H4 (cell line): ENCODE measurements around the gene LRRK1. TPM values are rescaled to one million over a fixed set of nuclear protein-coding genes. Genes with fewer than 3 reads are reported as not detected.

Experiments used
- DNase-seq: peaks from one replicate; pipeline ENCODE4 v3.0.0-alpha.2; 2015; ENCODE audit warnings: low spot score
- total RNA-seq: library from RNA; depleted of rRNA; stranded (reverse); fragments of >200 nt; shearing (Covaris generic); gene quantifications from 2 replicates; pipeline ENCODE4 v1.2.3, GENCODE V29; 2014

The LRRK1 gene
- total RNA-seq, 1 experiment from 2014 or later, result 1.4 TPM

DNA sequence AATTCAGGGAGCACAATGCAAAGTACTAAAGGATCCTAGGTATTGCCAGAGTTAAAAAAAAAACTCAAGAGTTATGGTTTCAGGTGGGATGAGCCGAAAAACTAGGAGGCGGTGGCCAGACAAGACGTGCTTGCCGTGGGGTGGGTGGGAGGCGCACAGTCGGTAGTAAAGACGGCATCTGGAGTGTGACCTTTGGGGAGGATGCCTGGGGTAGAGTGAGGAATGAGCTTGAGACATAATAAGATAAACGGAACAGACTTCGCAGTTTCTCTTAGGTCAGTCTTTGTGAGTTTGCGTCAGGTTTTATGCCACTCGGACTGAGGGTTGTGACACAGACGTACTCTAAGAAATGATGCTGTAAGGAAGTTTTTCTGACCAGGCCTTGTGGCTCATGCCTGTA lies 139.6 kb downstream of the LRRK1 start:
- no peak for DNase-seq

- no peak for DNase-seq
Observed at GRCh38 chr15:101059381-101060341, 140.5 kb downstream of the LRRK1 start.

- no peak for DNase-seq
Observed at GRCh38 chr15:101060576-101061551, 141.7 kb downstream of the LRRK1 start.

DNA sequence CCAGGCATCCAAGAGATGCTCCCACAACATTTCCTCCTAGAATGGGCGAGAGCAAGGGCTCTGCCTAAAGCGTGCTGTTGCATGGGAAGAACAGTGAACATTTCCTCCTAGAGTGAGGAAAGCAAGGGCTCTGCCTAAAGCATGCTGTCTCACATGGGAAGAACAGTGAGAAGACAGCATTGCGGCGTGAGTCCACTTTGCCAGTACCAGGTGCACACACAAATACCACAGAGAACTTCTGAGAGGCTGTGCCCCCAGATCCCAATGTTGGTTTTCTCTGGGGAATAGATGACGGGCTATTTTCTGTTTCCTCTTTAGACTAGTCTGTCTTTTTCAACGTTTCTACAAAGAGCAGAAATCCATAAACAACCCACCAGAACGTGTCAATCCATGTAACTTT lies 142.9 kb downstream of the LRRK1 start:
- no peak for DNase-seq

GRCh38 chr15:101062471-101063171 lies 143.5 kb downstream of the LRRK1 start:
- DNase-seq, result no peak

GRCh38 chr15:101063212-101063611 lies 144.1 kb downstream of the LRRK1 start:
- DNase-seq, result no peak

GRCh38 chr15:101063891-101064794 lies 145.0 kb downstream of the LRRK1 start:
- no peak for DNase-seq

DNA sequence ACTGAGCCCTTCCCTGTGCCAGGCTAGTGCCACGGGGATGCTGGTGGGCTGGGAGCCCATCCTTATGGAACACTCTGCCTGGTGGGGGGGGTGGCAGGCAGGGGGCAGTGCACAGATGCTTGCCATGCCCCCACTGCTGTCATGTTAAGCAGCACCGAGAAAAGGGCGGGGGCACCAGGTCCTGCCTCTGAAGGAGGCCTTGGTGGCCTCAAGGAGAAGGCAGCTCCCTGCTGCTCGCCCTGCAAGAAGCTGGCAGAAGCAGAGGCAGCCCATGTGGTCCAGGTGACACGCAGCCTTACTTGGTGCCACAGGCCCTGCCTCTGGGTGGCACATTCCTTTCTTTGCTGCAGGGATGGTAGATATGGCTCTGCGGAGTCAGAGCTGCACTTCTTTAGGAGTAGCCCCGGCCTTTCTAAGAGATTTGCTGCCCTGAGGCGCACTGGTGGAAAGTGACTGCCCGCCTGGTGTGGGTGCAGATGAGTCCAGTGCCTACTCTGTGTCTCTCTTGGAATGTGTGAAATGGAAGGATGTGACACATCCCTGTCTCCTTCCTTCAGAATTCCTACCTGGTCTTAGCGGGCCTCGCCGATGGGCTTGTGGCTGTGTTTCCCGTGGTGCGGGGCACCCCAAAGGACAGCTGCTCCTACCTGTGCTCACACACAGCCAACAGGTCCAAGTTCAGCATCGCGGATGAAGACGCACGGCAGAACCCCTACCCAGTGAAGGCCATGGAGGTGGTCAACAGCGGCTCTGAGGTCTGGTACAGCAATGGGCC lies 145.8 kb downstream of the LRRK1 start:
- DNase-seq, result no peak

- DNase-seq, result no peak
Observed at GRCh38 chr15:101065570-101066221, 146.5 kb downstream of the LRRK1 start.

GRCh38 chr15:101066501-101067408 lies 147.6 kb downstream of the LRRK1 start:
- DNase-seq, result no peak

- no peak for DNase-seq
Observed at GRCh38 chr15:101067660-101068522, 148.7 kb downstream of the LRRK1 start.

DNA sequence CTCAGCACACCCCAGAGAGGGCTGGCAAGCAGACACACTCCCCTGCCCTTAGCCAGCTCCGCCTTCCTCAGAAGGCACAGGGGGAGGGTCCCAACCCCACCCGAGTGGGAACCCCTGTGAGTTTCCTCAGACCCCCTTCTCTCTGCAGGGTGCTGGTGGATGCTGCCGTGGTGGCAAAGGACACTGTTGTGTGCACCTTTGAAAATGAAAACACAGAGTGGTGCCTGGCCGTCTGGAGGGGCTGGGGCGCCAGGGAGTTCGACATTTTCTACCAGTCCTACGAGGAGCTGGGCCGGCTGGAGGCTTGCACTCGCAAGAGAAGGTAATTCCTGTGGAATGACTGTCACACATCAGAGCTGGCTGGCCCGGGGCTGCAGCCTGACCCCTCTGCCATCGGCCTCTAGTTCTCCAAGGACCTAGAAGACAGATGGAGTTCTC lies 149.4 kb downstream of the LRRK1 start:
- DNase-seq, result no peak

DNA sequence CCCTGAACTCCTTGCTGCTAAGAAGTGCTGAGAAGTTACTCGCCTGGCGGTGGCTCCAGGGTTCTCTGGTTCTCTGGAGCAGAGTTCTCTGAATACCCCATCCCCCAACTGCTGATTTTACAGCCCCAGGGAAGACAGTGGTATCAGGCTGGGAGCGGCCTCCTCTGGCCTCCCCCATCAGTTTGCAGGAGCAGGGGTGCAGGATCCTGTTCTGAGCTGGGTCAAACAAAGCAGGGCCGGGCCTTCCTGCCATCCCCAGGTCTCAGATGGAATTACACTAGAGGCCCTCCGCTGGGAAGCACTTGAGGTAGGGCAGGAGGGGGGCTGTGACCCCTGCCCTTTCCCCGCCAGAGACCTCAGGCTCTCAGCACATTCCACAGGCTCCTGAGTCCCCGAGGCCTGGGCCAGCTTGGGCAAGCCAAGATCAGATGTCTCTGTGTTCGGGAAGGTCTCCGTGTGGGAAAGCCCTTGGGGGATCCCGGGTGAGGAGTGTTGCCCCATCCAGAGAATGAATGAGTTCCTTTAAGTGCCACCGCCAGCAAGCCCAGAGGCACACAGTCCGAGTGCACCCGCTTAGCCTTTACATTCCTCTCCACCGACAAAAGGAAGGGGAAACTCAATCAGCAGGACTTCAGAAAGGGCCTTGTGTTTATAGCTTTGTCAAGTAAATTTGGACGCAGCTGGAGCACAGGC lies 149.9 kb downstream of the LRRK1 start:
- DNase-seq, result peak; percentile 32

- no peak for DNase-seq
Observed at GRCh38 chr15:101069654-101069973, 150.5 kb downstream of the LRRK1 start.

- DNase-seq, result no peak
Observed at GRCh38 chr15:101070024-101070423, 150.9 kb downstream of the LRRK1 start.

GRCh38 chr15:101070502-101071273 lies 151.5 kb downstream of the LRRK1 start:
- peak; percentile 76 for DNase-seq
